Posterior cingulate gyrus (tissue), 11 donors: ENCODE data around the gene HAUS3.
"Not testable (repeated sequence)": the region's sequence is repeated elsewhere in the genome, so short reads cannot be mapped to it uniquely, and the experiment has no call there.

Experiments
- DNase-seq, 10 donors: peaks; one replicate each; pipeline versions ENCODE4 v3.0.0 to v3.0.0-alpha.2; 2020 to 2021; ENCODE audit warnings: mixed read lengths in 3 of 10
- intact Hi-C: fragments of 100-400 bp; cut with DNase I; formaldehyde crosslinking; loops from one replicate; pipeline ENCODE4 v1.15.1; 2023

HAUS3 gene

DNA sequence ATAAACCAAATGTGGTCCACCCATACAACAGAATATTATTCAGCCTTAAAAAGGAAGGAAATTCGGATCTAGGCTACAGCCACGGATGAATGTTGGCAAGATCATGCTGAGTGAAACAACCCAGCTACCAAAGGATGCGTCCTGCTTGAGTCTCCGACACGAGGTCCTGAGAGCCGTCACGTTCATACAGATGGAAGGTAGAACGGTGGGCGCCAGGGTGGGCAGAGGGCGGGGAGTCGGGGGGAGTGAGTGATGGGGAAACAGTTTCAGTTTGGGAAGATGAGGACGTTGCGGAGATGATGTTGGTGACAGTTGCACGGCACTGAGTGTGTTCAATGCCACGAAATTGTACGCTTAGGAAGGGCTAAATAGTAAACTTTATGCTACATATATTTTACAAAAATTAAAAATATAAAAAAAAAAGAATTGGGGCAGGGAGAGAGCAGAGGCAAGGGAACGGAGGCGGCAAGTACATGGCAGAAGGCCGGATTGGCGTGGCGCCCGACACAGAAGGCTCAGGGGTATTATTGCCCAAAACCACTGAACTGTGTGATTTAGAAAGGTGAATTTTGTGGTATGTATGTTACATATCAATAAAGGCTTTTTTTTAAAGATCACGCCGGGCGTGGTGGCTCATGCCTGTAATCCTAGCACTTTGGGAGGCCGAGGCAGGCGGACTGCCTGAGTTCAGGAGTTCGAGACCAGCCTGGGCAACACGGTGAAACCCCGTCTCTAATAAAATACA lies 34.8 kb upstream of the HAUS3 start:
- peak in 4 of 10 donors; percentile 10 to 56 (median 38) for DNase-seq
- intact Hi-C loops: no loop called here

DNA sequence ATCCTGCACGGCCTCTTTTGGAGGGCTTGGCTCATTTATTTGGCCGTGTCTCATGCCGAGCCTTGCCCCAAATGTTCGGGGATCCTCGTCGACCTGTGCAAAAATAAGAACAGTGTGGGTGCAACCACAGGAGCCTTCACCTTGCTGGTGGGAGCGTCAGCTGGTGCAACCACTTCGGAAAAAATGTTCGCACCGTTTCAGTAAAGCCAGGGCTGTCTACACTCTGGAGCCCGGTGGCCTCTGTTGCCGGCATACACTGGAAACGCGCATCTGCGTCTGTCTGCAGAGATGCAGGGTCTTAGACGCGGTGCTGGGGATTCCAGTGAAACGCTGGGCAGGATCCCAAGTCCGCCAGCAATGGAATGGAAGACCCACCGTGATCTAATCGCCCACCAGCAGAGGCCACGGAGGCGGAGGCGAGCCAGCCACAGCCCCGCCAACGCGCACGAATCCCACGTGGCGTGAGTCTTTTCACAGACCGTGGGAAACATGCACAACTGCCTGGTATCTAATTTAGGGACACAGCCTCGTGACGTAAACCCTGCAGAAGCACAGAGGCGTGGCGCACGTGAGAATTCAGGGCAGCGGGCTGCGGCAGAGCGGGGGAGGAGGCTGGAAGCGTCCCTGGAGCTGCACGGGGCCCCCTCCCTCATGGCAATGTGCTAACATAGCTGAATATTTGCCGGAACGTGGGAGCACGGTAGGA lies 33.8 kb upstream of the HAUS3 start:
- peak in 6 of 10 donors; percentile 57 to 92 (median 78) for DNase-seq
- intact Hi-C loops: no loop called here

- intact Hi-C loops: not testable (repeated sequence)
- peak in 2 of 10 donors; percentile 59 to 69 for DNase-seq
Observed at GRCh38 chr4:2275044-2275397, 33.1 kb upstream of the HAUS3 start.

DNA sequence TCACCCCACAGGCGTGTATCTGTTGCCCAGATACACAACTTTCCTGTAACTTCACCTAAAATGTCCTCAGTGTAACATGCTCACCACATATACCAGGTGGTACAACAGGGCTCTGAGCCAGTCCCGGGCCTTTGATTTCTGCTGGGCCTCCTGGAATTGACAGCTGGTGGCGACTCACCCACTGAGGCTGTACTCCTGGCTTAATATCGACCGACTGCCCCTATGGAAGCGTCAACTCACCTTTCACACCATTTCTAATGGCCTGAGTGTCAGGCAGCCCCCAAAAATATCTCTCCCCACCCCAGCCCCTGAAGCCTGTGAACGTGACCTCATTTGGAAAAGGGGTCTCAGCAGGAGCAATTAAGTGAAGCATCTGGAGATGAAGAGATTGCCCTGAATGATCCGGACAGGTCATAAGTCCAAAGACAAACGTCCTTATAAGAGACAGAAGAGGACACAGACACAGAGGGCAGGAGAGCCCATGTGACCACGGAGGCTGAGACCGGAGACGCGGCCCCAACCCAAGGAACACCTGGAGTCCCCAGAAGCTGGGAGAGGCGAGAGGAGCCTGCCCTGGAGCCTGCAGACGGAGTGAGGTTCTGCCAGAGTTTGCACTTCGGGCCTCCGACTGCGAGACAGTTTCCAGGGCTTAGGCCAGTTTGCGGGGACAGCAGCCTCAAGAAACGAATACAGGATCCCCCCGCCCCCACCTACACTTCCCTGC lies 32.6 kb upstream of the HAUS3 start:
- peak in 2 of 10 donors; percentile 38 to 51 for DNase-seq
- intact Hi-C loops: no loop called here

- peak in 2 of 10 donors; percentile 58 to 70 for DNase-seq
Observed at GRCh38 chr4:2273657-2274319, 31.9 kb upstream of the HAUS3 start.

GRCh38 chr4:2273221-2273620 lies 31.3 kb upstream of the HAUS3 start:
- peak in 2 of 10 donors; percentile 58 to 67 for DNase-seq
- intact Hi-C loops: no loop called here

More at GRCh38 chr4:2273657-2274319, 31.9 kb upstream of the HAUS3 start:
- intact Hi-C loops: no loop called here

DNA sequence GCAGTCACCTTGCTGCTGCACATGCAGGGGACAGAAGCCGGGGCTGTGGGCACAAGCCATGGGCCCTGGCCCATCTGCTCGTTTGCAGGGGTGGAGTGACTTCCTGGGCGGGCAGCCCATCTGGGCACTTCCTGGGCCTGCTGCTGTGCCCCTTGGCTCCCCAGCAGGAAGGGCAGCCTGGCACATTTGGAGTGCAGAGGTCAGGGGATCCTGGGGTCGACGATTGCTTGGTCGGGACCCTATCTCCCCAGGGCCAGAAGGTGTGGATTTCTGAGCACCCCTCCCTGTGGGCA lies 30.9 kb upstream of the HAUS3 start:
- intact Hi-C loops: no loop called here
- no peak for DNase-seq

DNA sequence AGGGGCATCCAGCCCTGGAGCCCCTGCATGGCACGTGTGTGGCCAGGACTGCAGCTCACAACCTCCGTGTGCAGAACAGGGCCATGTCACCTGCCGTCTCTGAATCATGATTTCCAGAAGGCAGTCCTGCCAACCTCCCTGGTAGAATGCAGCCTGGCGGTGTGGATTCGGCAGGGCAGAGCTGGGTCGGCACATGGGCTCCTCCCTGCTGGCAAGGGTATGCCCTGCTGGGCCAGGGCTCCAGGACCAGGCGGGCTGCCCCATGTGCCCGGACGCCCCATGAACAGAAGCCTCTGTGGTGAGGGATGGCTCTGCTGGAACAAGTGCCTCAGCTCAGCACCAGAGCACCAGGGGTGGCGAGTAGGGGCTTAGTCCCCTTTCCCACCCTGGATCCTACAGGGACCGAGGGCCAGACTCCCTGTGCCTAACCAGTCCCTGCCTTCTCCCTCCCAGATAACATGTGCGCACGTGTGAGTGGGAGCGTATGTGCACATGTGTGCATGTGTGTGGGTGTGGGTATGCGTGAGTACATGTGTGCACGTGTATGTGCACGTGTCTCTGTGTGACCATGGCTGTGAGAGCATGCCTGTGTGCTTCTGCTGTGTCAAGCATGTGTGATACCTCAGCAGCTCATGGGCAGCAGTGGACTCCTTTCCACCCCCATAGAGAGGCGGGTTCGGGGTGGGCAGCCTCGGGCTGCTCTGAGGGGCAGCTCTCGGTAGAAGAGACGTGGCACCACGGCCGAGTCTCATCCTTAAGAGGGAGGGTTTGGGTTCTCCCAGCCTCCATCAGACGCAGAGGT lies 30.3 kb upstream of the HAUS3 start:
- DNase-seq: peak in 2 of 10 donors; percentile 82 to 83
- intact Hi-C loops: no loop called here

DNA sequence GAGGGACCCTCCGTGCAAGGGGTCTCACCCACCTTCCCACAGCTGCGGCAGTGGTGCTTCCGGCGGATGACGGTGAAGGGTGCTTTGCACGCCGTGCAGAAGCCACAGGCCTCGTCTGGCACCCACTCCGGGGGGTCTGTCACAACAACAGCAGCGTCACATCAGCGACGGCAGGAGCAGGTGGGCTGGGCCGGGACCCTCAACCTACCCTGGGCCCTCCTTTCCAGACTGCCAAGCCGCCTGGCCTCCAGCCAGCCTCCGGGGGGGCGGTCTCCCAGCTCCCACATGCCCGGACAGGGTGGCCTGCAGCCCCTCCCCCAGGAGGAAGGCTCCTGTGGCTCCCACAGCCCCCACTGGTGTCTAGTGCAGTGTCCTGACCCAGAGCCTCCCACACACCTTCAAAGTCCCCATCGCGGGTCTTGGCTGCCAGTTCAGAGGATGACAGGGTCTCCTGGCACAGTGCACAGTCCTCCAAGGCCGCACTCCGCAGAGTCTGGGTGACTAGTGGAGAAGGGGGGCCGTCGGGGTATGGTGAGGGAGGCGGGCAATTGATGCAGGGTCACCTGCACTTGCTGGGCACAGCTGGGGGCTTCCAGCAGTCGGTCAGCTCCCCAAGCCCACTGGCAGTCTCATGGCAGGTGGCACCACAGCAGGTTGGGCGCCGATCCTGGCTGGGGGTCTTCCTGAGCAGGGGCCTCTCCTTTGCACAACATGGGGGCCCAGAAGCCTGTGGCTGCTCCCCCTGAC lies 29.5 kb upstream of the HAUS3 start:
- intact Hi-C loops: no loop called here
- DNase-seq: peak in 1 of 10 donors; percentile 74

GRCh38 chr4:2270341-2271165 lies 28.6 kb upstream of the HAUS3 start:
- intact Hi-C loops: no loop called here

DNA sequence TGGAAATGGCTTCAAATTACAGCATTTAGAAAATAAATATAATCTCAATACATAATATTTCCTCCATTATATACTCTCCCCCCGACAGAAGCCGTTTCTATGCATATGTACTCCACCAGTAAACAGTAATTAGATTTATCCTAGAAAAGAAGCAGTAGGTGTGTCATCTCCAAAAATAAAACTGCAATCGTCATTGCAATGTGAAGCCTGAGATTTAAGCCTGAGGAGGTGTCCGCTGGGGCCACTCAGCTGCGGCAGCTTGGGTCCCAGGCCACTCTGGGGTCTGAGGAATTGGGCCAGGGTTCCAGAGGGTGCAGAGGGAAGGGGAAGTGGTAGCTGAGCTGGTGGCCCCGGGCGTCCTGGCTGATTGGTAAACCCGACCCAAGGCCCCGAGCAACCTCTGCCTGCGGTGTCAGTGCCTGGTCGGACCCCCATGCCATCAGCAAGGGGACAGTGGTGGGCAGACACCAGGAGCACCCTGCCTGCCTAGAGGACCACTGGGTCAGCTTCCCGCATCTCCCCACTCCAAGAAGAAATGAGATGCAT lies 27.8 kb upstream of the HAUS3 start:
- peak in 1 of 10 donors; percentile 64 for DNase-seq
- intact Hi-C loops: no loop called here

More at GRCh38 chr4:2270341-2271165, 28.6 kb upstream of the HAUS3 start:
- DNase-seq: peak in 1 of 10 donors; percentile 70

GRCh38 chr4:2269206-2269531 lies 27.2 kb upstream of the HAUS3 start:
- intact Hi-C loops: no loop called here
- peak in 2 of 10 donors; percentile 80 to 82 for DNase-seq

DNA sequence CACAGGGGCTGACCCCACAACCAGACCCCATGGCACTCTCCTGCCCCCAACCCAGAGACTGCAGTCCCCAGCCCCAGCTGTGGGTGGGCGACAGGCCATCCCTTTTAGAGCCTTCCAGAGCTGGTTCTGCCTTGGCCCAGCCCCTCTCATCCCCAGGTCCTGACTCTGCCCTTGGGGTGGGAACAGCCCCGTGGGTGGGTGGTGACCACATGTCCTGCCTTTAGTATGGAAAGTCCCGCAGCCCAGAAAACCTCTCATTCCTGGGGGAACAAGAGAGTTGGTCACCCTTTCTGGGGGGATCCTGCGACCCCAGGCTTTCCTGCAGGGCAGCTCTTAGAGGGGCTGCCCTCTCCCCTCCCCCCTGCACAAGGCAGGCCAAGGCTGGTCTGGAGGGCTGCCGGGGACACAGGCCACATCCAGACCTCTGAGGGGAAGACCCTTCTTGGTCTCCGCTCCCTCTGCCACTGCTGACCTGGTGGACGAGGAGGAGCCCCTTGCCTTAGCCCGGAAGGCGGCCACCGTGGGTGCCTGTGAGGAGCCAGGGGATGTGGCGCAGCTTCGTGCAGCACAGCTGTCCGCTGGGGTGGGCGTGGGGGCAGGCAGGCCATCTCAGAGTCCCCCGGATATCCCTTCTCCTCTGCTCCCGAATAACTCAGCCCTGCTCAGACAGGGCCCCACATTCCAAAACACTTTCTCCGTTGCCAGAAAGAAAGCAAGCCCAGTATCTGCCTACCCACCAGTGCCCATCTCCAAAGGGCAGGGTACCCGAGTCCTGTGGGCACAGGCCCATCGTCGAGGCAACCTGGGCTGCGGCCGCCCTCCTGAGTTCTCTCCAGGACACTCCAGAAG lies 26.7 kb upstream of the HAUS3 start:
- intact Hi-C loops: no loop called here
- DNase-seq: peak in 1 of 10 donors; percentile 68

DNA sequence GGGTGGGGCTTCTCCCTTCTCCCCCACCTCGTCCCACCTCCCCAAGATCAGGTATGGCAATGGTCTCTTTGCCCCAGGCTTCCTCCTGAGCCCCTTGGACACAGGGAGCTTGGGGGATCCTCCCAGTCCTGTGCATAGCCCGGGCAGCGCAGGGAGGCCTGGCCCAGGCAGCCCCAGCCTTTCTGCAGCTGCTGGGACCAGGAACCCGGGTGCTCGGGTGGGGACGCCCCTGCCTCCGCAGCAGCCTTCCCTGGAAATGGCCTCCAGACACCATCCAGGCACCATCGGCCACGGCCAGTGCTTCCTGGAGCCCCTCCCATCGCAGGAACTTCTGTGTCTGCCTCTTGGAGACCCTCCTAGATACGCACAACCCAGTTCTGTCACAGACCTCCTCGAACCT lies 25.9 kb upstream of the HAUS3 start:
- intact Hi-C loops: no loop called here
- no peak for DNase-seq

GRCh38 chr4:2267320-2267811 lies 25.4 kb upstream of the HAUS3 start:
- DNase-seq: no peak
- intact Hi-C loops: no loop called here

- intact Hi-C loops: no loop called here
- no peak for DNase-seq
Observed at GRCh38 chr4:2266821-2267220, 24.9 kb upstream of the HAUS3 start.

GRCh38 chr4:2266181-2266580 lies 24.3 kb upstream of the HAUS3 start:
- intact Hi-C loops: no loop called here
- peak in 1 of 10 donors; percentile 35 for DNase-seq
